CD14-positive monocyte (primary cell): Measurements from ENCODE around the gene CCR7. TPM values are rescaled to one million over a fixed set of nuclear protein-coding genes. Genes with fewer than 3 reads are reported as not detected.
A peak's percentile ranks its signal among the peaks of the same experiment; 100 is the strongest.

Experiments used
- DNase-seq, 3 donors: peaks; one replicate each; pipeline ENCODE4 v3.0.0-alpha.2; 2011 to 2022
- H2AFZ ChIP-seq: 2 replicates; pipeline ENCODE4 v1.6.0; 2012; ENCODE audit warnings: mild to moderate bottlenecking, low read depth, low read length, inconsistent platforms; ENCODE audit not compliant: insufficient read depth, poor library complexity, severe bottlenecking
- H3K27ac ChIP-seq, 2 donors: 1 replicate in 1 of 2; 2 replicates in 1 of 2; pipeline ENCODE4 v1.5.1; 2012 to 2013; ENCODE audit warnings: low read length in 2 of 2, control low read depth in 1 of 2, inconsistent platforms in 1 of 2, low read depth in 1 of 2, mild to moderate bottlenecking in 1 of 2
- H3K27me3 ChIP-seq, 2 donors: one replicate each; pipeline versions ENCODE4 v1.6.0 to v1.6.1; 2011 to 2013; ENCODE audit warnings: low read length in 2 of 2; ENCODE audit not compliant: control insufficient read depth in 2 of 2, insufficient read depth in 2 of 2
- H3K36me3 ChIP-seq, 2 donors: replicated peaks in 1 of 2; 1 replicate in 1 of 2; 2 replicates in 1 of 2; pipeline versions ENCODE4 v1.5.1 to v1.6.1; 2012 to 2013; ENCODE audit warnings: low read length in 2 of 2, control low read depth in 1 of 2, inconsistent platforms in 1 of 2, mild to moderate bottlenecking in 1 of 2; ENCODE audit not compliant: insufficient read depth in 2 of 2, control insufficient read depth in 1 of 2
- H3K4me1 ChIP-seq, 2 donors: 1 replicate in 1 of 2; 2 replicates in 1 of 2; pipeline versions ENCODE4 v1.5.1 to v1.6.1; 2012 to 2013; ENCODE audit warnings: low read length in 2 of 2, control low read depth in 1 of 2, inconsistent platforms in 1 of 2, mild to moderate bottlenecking in 1 of 2, moderate library complexity in 1 of 2; ENCODE audit not compliant: insufficient read depth in 2 of 2, control insufficient read depth in 1 of 2
- H3K4me2 ChIP-seq: replicated peaks from 2 replicates; pipeline ENCODE3; 2012; ENCODE audit warnings: low read length, moderate library complexity, mild to moderate bottlenecking; ENCODE audit not compliant: poor library complexity, severe bottlenecking; ENCODE audit errors: extremely low read depth
- H3K4me3 ChIP-seq, 3 experiments: fragments of 200-600 bp in 1 of 3; sonication (generic) in 1 of 3; replicated peaks in 1 of 3; 1 replicate in 2 of 3; 2 replicates in 1 of 3; pipeline ENCODE4 v1.5.1; 2011 to 2013; ENCODE audit warnings: low read length in 3 of 3, mild to moderate bottlenecking in 3 of 3, control low read depth in 2 of 3, low read depth in 2 of 3, inconsistent platforms in 1 of 3, moderate library complexity in 1 of 3
- H3K79me2 ChIP-seq: 2 replicates; pipeline ENCODE4 v1.6.0; 2012; ENCODE audit warnings: mild to moderate bottlenecking, control low read depth, inconsistent platforms, low read length, moderate library complexity; ENCODE audit not compliant: insufficient read depth
- H3K9ac ChIP-seq: 2 replicates; pipeline ENCODE4 v1.6.0; 2017; ENCODE audit warnings: low read length, mild to moderate bottlenecking; ENCODE audit not compliant: insufficient read depth, poor library complexity, severe bottlenecking
- H3K9me3 ChIP-seq, 2 donors: replicated peaks in 1 of 2; 1 replicate in 1 of 2; 2 replicates in 1 of 2; pipeline versions ENCODE4 v1.5.1 to v1.6.1; 2012 to 2013; ENCODE audit warnings: low read length in 2 of 2, control low read depth in 1 of 2; ENCODE audit not compliant: control insufficient read depth in 1 of 2, insufficient read depth in 1 of 2
- H4K20me1 ChIP-seq: 2 replicates; pipeline ENCODE4 v1.6.0; 2012; ENCODE audit warnings: mild to moderate bottlenecking, low read length, control low read depth, moderate library complexity; ENCODE audit not compliant: insufficient read depth
- H3K27ac Mint-ChIP-seq, 7 donors: one replicate each; pipeline ENCODE4 v1.8.0; 2020; ENCODE audit warnings: mild to moderate bottlenecking in 7 of 7, mixed read lengths in 7 of 7, moderate library complexity in 6 of 7, inconsistent platforms in 2 of 7
- H3K27me3 Mint-ChIP-seq, 3 donors: one replicate each; pipeline ENCODE4 v1.8.0; 2021 to 2022; ENCODE audit warnings: low read depth in 3 of 3, mild to moderate bottlenecking in 3 of 3, mixed read lengths in 3 of 3, moderate library complexity in 3 of 3, inconsistent platforms in 1 of 3
- H3K36me3 Mint-ChIP-seq, 2 donors: one replicate each; pipeline ENCODE4 v1.8.0; 2020; ENCODE audit warnings: mixed read lengths in 2 of 2, inconsistent platforms in 1 of 2, mild to moderate bottlenecking in 1 of 2
- H3K4me1 Mint-ChIP-seq: one replicate; pipeline ENCODE4 v1.8.0; 2020; ENCODE audit warnings: mild to moderate bottlenecking, mixed read lengths
- H3K4me3 Mint-ChIP-seq, 2 donors: one replicate each; pipeline ENCODE4 v1.8.0; 2020; ENCODE audit warnings: mild to moderate bottlenecking in 2 of 2, mixed read lengths in 2 of 2, moderate library complexity in 1 of 2
- H3K9me3 Mint-ChIP-seq, 7 donors: one replicate each; pipeline ENCODE4 v1.8.0; 2020 to 2022; ENCODE audit warnings: mixed read lengths in 7 of 7, mild to moderate bottlenecking in 6 of 7, moderate library complexity in 6 of 7, inconsistent platforms in 2 of 7
- WGBS: methylation state at CpG from one replicate; pipeline ENCODE4 v1.1.5; 2013; ENCODE audit warnings: missing lambda C conversion rate; ENCODE audit not compliant: insufficient coverage; 5-methylcytosine and 5-hydroxymethylcytosine counted together
- intact Hi-C, 2 donors: fragments of 100-400 bp; cut with micrococcal nuclease; formaldehyde crosslinking; loops; one replicate each; pipeline versions ENCODE4 v1.15.0 to v1.15.1; 2023
- polyA plus RNA-seq, 3 donors: library from polyadenylated mRNA; depleted of rRNA in 1 of 3; unstranded in 2 of 3; stranded (reverse) in 1 of 3; fragments of 300-500 nt in 2 of 3; fragments of >200 nt in 1 of 3; fragmentation: Illumina TruSeq in 2 of 3; gene quantifications; 1 replicate in 2 of 3; 2 replicates in 1 of 3; pipeline ENCODE4 v1.2.3, GENCODE V29; 2012 to 2021
- TF ChIP-seq, protein P1 (sequence below): fragments of 200-600 bp; IDR thresholded peaks from one replicate; pipeline ENCODE4 v1.8.0; 2022; ENCODE audit warnings: antibody characterized with exemption, mild to moderate bottlenecking

CCR7 gene
- polyA plus RNA-seq, 3 donors: 0.15 to 2.1 (median 1.2) TPM

DNA sequence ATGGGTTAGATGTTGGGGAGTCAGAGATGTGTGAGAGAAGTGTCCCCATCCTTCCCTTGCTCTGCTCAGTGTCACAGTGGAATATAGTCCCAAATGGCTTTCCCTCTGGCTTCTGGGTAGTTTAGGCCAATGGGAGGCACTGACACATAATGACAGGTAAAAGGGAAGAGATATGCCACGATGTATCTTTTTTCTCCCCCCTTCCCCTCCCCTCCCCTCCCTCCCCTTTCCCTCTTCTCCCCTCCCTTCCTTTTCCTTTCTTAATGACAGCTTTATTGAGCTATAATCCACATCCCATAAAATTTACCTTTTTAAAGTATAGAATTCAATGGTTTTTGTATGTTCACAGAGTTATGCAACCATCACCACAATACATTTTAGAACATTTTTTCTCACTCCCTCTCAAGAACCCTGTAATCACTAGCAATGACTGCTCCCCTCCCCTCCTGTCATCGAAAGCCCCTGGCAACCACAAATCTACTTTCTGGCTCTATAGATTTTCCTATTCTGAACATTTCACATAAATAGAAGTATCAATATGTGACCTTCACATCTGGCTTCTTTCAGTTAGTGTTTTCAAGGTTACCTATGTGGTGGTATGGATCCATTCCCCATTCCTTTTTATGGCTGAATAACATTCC is 617 bp upstream of the CCR7 start:
- Mint-ChIP-seq H3K4me1 (peaks cover 11% of the 10 kb centered on the region), H3K9me3 (peaks cover 0 to 4% (median 0%) of the 10 kb centered on the region in 7 donors), H3K36me3 (no peaks in the 10 kb centered on the region), H3K4me3 (no peak overlapping the region), H3K27me3 (peaks cover 22 to 42% (median 29%) of the 10 kb centered on the region in 3 donors), H3K27ac (peak overlapping the region in 1 of 7 donors; percentile 34)
- peaks cover 2 to 8% of the 10 kb centered on the region in 2 donors for H3K27me3 ChIP-seq
- H3K9ac ChIP-seq: no peak overlapping the region
- H3K4me3 ChIP-seq: no peak overlapping the region
- intact Hi-C loops: no loop called here
- no peak for DNase-seq
- TF ChIP-seq, protein P1, sequence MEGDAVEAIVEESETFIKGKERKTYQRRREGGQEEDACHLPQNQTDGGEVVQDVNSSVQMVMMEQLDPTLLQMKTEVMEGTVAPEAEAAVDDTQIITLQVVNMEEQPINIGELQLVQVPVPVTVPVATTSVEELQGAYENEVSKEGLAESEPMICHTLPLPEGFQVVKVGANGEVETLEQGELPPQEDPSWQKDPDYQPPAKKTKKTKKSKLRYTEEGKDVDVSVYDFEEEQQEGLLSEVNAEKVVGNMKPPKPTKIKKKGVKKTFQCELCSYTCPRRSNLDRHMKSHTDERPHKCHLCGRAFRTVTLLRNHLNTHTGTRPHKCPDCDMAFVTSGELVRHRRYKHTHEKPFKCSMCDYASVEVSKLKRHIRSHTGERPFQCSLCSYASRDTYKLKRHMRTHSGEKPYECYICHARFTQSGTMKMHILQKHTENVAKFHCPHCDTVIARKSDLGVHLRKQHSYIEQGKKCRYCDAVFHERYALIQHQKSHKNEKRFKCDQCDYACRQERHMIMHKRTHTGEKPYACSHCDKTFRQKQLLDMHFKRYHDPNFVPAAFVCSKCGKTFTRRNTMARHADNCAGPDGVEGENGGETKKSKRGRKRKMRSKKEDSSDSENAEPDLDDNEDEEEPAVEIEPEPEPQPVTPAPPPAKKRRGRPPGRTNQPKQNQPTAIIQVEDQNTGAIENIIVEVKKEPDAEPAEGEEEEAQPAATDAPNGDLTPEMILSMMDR: no peak
- H3K4me2 ChIP-seq: no peak overlapping the region
- H3K27ac ChIP-seq: no peak overlapping the region
- peaks cover 0 to under 1% of the 10 kb centered on the region in 2 donors for H3K4me1 ChIP-seq
- H3K9me3 ChIP-seq: no peaks in the 10 kb centered on the region
- no peaks in the 10 kb centered on the region for H3K79me2 ChIP-seq
- WGBS: no CpG with 5 or more reads among the region's 2 CpGs
- no peaks in the 10 kb centered on the region for H3K36me3 ChIP-seq
- H2AFZ ChIP-seq: no peak overlapping the region
- H4K20me1 ChIP-seq: no peaks in the 10 kb centered on the region

GRCh38 chr17:40564195-40564882 is 933 bp downstream of the CCR7 start:
- peaks cover 10 to 11% of the 10 kb centered on the region in 2 donors for H3K4me1 ChIP-seq
- H3K4me3 ChIP-seq: no peak overlapping the region
- H2AFZ ChIP-seq: no peak overlapping the region
- no peaks in the 10 kb centered on the region for H4K20me1 ChIP-seq
- no peak overlapping the region for H3K4me2 ChIP-seq
- peak overlapping the region in 1 of 7 donors; percentile 52 for H3K27ac Mint-ChIP-seq
- no peak for DNase-seq
- no peaks in the 10 kb centered on the region for H3K9me3 ChIP-seq
- no peaks in the 10 kb centered on the region for H3K36me3 Mint-ChIP-seq
- intact Hi-C loops: no loop called here
- no peak overlapping the region for H3K27ac ChIP-seq
- no peaks in the 10 kb centered on the region for H3K36me3 ChIP-seq
- TF ChIP-seq, protein P1: no peak
- peaks cover 30 to 52% (median 33%) of the 10 kb centered on the region in 3 donors for H3K27me3 Mint-ChIP-seq
- WGBS: 93% methylated on average over 9 of the region's 13 CpGs
- peaks cover 2 to 15% of the 10 kb centered on the region in 2 donors for H3K27me3 ChIP-seq
- H3K79me2 ChIP-seq: no peaks in the 10 kb centered on the region
- peaks cover 0 to 7% (median 0%) of the 10 kb centered on the region in 7 donors for H3K9me3 Mint-ChIP-seq
- no peak overlapping the region for H3K9ac ChIP-seq
- H3K4me3 Mint-ChIP-seq: peak overlapping the region; percentile 46 to 47
- peaks cover 25% of the 10 kb centered on the region for H3K4me1 Mint-ChIP-seq
